Stimulated activated CD4-positive, alpha-beta T cell treated with anti-CD3 and anti-CD28 coated beads, Interleukin-12 subunit alpha, Interleukin-12 subunit beta, amount 100 ng/mL, for 24 hours (primary cell): ENCODE measurements around the gene USP47.

ENCODE experiments used
- DNase-seq, 2 experiments: peaks; one replicate each; pipeline ENCODE4 v3.0.0-alpha.2; 2020; ENCODE audit warnings: low read depth in 2 of 2

USP47 gene

DNA sequence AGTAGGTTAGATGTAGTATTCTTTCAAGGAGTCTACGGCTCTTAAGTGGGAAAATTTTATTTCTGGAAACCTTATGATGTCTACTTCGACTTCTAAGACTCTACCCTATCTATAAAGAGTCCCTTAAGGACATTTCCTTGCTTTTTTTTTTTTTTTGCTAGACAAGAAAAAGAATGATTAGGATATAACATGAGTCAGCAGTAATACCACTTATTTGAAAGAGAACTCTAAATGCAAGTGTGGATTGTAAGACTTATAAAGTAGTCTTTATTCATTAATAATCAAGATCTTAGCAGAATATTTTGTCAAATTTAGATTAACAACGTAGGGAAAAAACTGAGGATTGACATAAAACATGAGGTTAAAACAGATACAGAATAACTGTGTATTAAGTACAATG is 95.7 kb downstream of the USP47 start:
- DNase-seq, result no peak

DNA sequence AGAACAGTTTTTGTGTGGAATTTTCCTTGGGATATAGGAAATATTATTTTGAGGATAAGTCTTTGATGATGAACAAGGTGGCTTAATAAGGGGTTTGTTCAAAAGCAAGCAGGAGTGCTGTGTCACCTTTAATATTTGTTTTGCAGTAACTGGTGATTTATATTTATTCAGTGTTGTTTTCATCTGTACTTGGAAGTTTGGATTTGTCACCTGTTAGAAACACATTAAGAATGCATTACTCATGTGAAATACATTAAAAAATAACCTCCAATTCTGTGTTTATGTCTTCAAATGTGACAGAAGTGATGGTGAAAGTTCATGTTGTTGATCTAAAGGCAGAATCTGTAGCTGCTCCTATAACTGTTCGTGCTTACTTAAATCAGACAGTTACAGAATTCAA is 96.2 kb downstream of the USP47 start:
- DNase-seq, result no peak

DNA sequence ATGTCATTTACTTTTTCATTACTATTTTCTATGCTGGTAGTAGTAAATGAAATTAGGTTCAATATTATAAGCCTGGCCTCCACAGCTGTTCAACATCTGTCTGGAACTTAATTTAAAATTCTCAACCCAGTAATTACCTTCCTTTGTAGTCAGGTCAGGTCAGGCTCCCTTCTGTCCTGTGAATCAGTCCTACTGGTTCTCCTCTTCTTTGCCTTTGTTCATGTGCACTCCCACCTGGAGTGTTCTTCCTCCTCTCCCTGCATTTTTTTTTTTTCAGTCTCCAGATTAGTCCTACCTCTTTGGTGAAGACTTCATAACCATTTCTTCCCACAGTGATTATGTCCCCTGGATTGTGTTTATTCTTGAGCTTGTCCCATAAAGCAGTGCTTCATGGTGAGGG is 98.8 kb downstream of the USP47 start:
- no peak for DNase-seq

DNA sequence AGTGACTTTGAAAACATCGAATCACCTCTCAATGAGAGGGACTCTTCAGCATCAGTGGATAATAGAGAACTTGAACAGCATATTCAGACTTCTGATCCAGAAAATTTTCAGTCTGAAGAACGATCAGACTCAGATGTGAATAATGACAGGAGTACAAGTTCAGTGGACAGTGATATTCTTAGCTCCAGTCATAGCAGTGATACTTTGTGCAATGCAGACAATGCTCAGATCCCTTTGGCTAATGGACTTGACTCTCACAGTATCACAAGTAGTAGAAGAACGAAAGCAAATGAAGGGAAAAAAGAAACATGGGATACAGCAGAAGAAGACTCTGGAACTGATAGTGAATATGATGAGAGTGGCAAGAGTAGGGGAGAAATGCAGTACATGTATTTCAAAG is 100.9 kb downstream of the USP47 start:
- no peak for DNase-seq

DNA sequence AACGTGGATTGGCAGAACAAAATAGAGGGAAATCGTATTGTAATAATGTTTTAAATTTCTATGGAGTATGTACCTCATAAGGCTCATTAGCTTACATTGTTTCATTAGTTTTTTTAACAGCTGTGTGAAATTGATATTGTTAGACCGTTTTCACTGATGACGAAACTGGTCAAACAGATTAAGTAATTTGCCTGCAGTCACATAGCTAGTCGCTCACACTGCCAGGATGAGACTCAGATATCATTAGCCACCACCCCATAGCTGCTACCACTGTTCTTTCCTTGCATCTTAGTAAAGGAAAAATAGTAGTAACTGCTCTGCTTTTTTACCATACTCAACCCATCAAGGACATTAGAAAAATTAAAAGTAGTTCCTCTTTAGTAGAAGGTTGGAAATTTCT is 102.7 kb downstream of the USP47 start:
- no peak for DNase-seq

DNA sequence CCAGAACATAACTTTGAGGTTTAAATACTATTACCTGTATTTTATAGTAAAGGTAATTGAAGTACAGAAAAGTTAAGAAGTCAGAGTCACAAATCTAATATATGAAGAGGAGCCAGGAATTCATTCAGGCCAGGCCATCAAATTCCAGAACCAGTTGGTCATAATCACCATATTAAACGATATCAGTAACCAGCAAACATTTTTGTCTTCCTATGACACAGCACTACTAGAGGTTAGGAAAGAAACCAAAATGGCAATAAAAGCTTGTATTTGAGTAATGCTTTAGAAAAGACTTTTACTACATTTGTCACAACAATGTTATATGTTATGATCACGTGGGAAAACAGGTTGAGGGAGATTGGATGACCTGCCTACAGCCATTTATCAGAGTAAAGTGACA is 104.4 kb downstream of the USP47 start:
- no peak for DNase-seq

DNA sequence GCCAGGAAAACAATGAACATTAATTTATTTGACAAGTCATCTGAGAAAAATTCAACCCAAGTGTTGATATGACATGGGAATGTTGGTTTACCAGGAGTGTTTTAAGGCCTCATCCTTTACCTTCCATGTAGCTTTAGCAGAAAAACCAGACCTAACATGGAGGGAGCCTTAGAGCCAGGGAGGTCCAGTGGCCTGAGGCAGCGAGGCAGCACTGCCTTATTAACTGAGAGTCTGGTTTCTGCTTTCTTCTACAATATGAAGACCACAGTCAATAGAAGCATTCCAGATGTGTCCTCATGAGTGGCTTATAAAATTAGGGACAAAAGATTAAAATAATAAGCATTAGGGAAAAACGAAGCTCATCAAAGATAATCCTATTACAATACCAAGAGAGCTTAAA is 105.1 kb downstream of the USP47 start:
- DNase-seq, result no peak

DNA sequence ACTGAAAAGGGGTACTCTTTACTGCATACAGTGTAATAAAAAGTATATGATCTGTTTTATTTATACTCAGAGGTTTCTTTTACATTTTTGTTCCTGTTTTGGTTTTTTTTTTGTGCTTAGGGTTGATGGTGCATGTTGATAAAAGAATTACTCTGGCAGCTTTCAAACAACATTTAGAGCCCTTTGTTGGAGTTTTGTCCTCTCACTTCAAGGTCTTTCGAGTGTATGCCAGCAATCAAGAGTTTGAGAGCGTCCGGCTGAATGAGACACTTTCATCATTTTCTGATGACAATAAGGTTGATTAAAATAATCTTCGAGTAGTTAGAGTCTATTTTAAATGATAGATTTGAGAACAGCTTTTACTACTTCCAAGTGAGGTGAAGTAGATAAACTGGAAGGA is 106.1 kb downstream of the USP47 start:
- no peak for DNase-seq

DNA sequence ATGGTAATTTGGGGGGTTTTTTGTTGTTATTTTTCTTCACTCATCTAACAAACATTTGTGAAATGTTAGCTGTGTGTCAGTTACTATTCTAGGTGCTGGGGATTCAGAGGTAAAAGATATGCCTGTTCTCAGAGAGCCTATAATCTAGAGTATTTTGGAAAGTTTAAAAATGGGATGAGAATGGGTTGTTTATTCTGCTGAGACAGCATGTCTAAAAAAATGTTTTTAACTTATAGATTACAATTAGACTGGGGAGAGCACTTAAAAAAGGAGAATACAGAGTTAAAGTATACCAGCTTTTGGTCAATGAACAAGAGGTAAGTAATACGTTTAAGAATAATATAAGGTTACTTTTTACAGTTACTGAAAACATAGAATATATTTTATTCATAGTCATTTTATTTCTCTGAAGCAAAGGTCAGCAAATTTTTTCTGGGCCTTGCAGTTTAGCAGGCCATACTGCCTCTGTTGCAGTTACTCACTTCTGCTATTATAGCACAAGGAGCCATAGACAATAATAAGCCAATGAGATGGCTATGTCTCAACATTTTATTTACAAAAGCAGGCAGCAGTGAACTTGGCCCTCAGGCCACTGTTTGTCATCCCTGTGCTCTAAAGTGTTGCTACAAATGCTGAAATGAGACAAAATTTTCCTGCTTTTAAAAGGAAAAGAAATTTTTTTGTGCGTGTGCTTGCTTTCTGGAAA is 106.6 kb downstream of the USP47 start:
- no peak for DNase-seq

DNA sequence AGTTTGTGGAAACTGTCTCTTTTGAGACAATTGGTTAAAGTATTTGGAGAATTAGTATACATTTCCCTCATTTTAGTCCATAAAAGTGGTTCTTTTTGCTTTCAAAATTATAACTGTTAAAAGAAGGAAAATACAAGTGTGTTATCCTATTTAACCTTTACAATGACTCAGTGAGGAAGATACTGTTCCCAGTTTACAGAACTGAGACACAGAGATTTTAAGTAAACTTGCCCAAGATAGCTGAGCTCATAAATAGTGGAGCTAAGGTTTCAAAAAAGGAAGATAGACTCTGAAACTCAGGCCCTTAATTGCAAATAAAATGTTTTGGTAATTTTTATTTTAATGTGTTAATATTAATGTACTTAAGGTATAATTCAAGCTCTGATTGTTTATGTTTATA is 107.7 kb downstream of the USP47 start:
- DNase-seq, result no peak

DNA sequence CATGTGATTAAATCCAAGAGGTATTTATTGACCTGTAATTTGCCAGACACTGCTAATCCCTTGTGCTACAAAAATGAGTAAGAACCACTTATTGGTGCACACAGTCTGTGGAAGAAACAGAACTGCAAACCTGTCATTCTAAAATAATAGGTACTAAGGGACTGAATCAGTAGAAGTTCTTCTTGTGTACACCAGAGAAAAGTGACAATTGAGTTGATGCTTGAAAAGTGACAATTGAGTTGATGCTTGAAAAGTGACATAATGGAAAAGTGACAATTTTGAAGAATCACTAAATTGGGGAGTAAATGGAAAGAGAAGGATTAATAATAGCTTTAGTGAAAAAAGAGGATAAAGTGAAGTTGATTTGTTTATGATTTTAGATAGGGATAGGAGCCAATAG is 110.3 kb downstream of the USP47 start:
- DNase-seq, result no peak

DNA sequence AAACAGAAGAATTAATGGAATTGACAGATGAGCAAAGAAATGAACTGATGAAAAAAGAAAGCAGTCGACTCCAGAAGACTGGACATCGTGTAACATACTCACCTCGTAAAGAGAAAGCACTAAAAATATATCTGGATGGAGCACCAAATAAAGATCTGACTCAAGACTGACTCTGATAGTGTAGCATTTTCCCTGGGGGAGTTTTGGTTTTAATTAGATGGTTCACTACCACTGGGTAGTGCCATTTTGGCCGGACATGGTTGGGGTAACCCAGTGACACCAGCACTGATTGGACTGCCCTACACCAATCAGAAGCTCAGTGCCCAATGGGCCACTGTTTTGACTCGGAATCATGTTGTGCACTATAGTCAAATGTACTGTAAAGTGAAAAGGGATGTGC is 114.2 kb downstream of the USP47 start:
- DNase-seq, result no peak

DNA sequence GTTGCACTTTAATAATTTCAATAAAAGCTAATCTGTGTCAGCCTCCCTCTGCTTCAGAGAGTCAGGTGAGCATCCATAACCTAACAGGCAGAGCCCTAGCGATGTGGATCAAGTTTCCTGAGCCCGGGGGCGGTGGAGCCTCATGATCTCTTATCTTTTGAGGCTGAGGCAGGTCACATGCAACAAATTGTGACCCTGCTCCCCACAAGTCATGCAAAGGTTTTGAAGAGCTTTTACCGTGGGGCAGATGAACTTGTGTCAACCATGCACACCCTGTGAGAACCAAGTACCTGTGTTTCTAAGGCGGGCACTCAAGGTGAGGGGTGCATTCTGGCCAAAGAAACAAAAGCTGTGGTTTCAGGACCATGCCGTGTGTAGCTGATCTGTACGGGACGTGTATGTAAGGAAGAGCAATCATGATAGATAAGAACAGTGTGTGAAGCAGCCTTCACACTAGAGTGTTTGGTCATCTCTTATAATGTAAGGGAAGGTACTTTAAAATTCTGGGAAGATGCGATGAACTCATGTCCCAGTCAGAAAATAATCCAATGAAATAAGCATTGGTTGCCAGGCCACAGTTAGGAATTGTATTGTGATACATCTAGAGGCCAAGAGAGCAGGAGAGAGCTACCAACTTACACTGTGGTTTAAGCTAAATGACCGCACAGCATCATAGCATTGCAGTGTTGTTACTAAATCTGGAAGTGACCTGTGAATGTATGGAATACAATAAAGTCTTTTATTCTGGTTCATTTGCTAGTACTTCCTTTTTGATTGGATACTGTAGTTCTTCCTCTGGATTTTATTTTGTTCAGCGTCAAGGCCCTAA is 116.8 kb downstream of the USP47 start:
- no peak for DNase-seq

DNA sequence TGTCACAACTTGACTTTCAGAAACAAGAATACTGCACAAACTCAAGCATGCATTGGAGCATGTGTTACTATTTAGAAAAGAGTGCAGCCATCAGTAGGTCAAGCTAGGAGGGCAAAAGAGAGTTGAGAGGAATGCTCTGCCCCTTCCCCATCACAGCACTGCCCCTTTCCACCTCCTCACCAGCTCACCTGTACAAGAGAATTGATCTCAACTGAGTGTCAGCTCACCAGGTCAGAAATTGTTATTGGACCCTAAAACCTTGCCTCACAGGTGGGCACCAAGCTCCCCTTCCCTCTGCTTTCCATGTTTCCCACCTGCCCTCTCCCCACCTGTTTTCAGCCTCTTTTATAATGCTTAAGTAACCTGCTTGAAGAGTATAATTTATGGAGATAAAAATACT is 117.8 kb downstream of the USP47 start:
- no peak for DNase-seq

DNA sequence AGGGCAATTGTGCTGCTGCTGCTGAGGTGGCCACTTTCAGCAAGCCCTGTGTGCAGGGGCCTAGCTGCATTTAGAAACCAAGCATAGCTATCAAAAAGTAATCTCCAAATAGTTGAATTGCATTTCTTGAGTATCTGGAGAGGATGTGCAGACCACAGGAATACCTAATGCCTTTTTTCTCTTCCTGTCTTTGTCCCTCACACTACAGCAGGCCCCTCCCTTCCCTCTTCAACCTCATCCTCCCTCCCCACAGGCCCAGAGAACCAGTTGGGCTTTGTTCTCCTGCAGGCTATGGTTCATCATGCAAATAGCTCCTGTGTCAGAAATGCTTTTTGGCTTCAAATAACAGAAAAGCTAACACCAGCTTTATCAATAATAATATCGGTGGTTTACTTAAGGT is 118.9 kb downstream of the USP47 start:
- no peak for DNase-seq

DNA sequence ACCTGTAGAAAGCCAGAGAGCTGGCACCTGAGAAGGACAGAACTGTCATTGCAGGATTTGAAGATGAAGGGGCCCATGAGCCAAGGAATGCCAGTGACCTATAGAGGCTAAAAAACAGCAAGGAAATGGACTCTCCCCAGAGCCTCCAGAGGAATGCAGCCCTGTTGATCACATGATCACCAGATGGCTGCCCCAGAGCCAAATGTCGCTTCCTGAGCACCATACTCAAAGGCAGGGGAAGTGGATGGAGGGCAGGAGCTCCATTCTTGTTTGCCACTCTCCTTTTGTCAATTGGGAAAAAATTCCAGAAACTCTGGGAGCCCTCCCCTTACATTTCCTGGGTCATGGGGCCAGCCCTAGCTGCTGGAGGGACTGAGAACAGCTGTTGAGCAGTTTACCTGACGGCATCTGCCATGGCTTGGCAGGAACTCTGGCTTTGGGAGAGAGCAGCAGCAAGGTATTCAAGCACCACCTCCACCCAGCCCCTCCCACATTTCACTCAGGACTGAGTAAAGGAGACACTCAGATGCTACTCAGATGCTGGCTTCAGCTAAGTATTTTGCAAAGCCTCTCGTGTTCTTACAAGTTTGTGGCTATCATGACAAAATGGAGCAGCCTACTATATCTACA is 119.7 kb downstream of the USP47 start:
- DNase-seq, result no peak

DNA sequence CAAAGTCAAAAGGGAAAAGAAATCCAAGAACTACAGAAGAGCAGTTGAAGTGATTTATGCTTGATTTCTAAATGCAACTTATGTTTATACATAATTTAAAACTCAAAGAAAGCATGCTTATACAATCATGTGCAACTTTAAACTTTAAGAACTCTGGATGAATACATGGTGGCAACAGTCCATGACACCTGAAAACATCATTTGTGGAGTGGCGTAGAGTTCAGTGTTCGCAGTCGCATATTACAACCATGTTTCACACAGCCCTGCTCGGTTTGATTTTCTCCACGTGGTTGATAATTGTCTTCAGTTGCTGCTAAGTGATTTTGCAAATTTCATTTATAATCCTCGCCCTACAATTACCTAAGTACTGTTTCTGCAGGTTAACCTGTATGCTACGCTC is 121.3 kb downstream of the USP47 start:
- DNase-seq, result no peak

DNA sequence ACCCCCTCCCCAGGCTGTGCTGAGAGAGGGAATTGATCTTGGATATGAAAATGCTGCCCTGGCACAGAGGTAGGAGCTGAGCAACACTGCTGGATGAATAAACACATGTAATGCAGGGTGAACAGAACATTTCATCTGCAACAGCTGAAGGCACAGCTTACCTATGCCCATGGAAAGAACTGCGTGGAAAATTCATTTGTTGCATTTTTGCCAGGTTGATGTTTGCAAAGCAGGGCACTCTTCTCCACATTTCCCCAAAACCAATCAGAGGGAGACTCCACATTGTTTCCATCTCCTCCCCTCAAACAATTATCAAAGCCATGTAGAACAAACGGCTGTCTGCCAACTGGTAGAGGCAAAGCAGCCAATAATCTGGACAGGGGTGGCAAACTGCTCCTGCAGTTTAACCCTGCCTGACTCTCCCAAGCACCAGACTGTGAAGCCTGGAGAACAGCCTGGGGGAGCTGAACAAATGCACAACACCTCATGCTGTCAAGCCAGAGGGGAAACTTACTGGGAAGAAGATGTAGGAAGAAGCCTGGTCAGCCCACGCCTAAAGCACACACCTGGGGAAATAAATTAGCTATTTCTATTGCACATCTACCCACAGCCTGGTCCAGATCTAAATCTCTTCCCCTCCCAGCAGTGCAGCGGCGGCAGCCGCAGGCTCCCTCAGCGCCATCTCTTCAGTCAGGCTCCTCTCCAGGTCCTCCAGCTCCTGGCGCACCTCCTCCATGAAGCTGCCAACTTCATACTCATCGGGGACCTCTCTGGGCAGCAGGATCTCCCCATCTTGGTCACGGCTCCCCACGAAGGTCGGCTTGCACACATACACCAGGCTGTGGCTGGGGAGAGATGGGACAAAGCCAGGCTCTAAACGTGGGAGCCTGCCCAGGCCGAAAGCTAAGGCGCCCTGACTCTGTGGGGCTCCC is 122.3 kb downstream of the USP47 start:
- DNase-seq, result no peak

DNA sequence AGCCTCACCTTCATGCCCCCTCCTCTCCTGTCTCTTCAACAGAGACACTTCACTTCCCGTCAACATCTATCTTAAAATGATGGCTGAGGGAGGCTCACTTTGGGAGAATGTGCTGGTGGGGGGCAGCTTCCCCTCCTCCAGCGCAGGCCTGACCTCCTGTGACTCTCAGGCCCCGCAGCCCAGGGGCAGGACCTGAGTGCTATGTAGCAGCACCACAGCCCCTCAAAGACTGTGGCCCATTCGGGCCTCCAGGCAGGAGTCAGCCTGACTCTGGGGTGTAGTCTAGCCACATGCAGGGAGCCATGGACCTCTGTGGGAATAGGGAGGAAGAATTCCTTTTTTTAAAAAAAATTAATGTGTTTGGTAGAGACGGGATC is 123.0 kb downstream of the USP47 start:
- no peak for DNase-seq

DNA sequence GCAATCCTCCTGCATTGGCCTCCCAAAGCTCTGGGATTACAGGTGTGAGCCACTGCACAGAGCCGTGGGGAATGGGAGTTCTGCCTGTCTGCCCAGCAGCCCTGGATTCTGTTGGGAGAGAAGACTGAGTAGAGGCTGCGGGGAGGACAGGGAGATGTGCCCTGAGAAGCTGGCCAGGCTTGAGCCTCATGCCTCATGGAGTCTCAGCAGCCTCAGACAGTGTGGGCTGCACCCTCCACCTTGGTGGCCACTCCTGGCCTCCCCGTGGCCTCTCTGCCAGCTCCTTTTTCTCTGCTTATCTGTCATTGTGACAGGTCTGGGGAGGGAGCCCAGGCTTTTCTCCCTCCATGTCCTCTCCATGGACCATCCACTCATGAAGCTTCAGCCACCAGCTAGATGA is 123.4 kb downstream of the USP47 start:
- no peak for DNase-seq

DNA sequence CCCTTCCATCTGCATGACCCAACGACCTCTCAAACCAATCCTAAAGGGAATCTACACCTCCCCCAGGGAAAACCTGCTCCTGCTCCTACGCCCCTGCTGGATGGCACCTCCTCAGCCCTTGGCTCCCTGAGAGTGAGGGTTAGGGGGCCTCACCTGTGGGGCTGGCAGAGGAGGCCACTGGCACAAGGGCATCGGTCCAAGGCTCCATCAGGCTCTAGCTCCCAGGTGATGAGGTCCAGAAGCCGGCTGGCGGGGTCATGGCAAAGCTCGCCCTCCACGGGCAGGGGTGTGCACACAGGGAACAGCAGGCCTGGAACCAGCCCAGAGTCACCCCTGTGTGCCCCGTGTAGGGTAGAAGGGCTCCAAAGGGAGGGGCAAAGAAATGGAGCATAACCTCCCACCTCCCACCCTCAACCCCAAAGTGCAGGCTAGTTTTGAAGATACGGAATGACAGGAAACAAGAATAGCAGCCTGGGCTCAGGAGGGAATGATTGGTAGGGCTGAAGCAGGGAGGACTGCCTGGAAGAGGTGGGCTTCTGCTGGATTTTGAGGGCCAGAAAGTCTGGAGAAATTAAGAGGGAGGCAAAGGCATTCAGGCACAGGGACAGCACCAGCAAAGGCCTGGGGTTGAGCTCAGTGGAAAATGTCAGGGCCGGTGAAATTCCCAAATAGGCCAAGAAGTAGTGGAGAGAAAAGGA is 124.0 kb downstream of the USP47 start:
- no peak for DNase-seq
